ENCODE results near the gene FBXO22. TPM values are rescaled to one million over a fixed set of nuclear protein-coding genes. Genes with fewer than 3 reads are reported as not detected.
"Not testable (repeated sequence)": the region's sequence is repeated elsewhere in the genome, so short reads cannot be mapped to it uniquely, and the experiment has no call there.

FBXO22 gene
- total RNA-seq, 1 donor: 45.8 TPM

DNA sequence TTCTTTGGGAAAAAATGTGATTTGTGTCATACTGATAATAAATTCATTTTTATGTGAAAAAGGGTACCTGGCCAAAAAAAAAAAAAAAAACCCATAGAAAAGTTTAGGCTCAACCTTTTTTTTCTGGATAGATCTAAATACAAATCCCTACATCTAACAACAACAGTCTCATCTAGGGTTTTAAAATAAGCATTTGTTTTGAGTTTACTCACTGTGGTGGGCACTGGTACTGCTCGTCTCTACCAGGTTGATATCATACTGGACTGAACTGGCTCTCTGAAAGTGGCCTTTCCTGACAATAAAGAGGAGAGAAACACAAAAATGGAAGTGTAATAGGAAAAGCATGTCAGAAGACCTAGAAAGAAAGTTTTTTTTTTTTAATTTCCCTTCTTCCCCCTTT lies 52.0 kb downstream of the FBXO22 start:
- no peak for DNase-seq (ENCODE audit: low read depth)
- TF ChIP-seq, protein P1, sequence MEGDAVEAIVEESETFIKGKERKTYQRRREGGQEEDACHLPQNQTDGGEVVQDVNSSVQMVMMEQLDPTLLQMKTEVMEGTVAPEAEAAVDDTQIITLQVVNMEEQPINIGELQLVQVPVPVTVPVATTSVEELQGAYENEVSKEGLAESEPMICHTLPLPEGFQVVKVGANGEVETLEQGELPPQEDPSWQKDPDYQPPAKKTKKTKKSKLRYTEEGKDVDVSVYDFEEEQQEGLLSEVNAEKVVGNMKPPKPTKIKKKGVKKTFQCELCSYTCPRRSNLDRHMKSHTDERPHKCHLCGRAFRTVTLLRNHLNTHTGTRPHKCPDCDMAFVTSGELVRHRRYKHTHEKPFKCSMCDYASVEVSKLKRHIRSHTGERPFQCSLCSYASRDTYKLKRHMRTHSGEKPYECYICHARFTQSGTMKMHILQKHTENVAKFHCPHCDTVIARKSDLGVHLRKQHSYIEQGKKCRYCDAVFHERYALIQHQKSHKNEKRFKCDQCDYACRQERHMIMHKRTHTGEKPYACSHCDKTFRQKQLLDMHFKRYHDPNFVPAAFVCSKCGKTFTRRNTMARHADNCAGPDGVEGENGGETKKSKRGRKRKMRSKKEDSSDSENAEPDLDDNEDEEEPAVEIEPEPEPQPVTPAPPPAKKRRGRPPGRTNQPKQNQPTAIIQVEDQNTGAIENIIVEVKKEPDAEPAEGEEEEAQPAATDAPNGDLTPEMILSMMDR (IDR thresholded peaks at IDR 0.05; ENCODE audit: insufficient read depth, low read depth, low read length): no peak
- no peak overlapping the region for H3K4me3 ChIP-seq (ENCODE audit: low read depth, low read length)

DNA sequence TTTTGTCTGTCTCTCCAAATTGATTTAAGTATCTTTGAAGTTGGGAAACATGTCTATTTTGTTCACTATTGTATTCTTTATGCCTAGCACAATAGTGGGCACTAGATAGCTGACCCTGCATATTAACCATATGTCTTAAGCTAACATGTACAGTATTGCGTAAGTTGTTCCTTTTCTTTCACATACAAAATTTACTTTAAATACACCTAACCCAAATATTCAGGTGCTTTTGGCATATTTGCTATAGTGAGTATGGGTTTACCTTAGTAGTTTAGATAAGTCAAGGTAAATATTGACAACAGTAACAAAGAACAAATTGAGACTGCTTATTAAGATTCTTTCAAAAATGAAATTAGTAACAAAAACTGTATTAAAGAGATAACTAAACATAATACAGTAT lies 57.7 kb downstream of the FBXO22 start:
- no peak for DNase-seq (ENCODE audit: low read depth)
- TF ChIP-seq, protein P1 (IDR thresholded peaks at IDR 0.05; ENCODE audit: insufficient read depth, low read depth, low read length): no peak
- no peak overlapping the region for H3K4me3 ChIP-seq (ENCODE audit: low read depth, low read length)

DNA sequence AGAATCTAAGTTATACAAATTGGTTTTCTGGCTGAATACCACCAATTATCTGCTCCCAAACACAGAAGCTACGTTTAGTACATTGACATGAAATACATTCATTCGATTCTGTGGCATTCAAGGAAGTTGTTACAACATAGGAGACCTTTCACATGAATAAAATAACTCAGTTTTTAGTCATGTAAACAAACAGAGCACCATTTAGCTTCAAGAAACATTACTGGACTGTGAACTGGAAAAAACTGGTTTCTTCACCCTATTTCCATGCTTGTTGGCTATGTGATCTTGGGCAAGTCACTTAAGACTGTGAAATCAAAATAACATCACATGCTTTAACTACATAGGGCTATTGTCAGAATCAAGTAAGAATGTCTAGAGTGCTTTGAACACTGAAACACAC lies 62.4 kb downstream of the FBXO22 start:
- H3K4me3 ChIP-seq (ENCODE audit: low read depth, low read length): no peak overlapping the region
- DNase-seq (ENCODE audit: low read depth): peak; percentile 76
- TF ChIP-seq, protein P1 (IDR thresholded peaks at IDR 0.05; ENCODE audit: insufficient read depth, low read depth, low read length): no peak

DNA sequence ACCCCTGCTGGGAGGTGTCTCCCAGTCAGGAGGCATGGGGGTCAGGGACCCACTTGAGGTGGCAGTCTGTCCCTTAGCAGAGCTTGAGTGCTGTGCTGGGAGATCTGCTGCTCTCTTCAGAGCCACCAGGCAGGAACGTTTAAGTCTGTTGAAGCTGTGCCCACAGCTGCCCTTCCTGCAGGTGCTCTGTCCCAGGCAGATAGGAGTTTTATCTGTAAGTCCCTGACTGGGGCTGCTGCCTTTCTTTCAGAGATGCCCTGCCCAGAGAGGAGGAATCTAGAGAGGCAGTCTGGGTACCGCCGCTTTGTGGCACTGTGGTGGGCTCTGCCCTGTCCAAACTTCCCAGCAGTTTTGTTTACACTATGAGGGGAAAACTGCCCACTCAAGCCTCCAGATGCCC lies 73.1 kb downstream of the FBXO22 start:
- not testable (repeated sequence) for H3K4me3 ChIP-seq (ENCODE audit: low read depth, low read length); DNase-seq (ENCODE audit: low read depth)

DNA sequence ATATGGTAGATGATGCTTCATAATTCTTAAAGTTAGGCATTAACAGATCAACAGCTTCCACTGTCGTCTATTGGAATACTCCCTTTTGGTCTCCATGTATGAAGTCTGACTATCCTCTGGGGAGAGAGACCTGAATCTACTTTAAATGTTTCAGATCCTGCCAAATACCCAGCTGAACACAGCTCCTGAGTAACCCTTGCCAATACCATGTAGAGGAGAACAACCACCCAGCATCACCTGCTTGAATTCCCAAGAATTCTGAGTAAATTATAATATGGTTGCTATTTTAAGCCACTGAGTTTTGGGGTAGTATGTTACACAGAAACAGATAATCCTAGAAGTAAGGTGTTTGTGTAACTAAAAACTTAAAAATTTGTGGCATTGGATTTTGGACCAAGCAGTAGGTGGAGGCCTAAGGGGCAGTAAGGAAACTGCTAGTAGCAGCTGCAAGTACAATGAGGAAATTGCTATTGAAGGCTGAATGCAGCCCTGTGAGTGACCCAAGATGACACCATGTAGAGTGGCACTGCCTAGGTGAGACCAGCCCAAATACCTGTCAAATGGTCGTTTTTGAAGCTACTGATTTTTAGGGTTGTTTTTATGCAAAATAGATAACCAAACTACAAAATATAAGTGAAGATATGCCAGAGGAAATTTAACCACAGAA lies 77.6 kb downstream of the FBXO22 start:
- TF ChIP-seq, protein P1 (IDR thresholded peaks at IDR 0.05; ENCODE audit: insufficient read depth, low read depth, low read length): no peak
- no peak for DNase-seq (ENCODE audit: low read depth)
- no peak overlapping the region for H3K4me3 ChIP-seq (ENCODE audit: low read depth, low read length)

DNA sequence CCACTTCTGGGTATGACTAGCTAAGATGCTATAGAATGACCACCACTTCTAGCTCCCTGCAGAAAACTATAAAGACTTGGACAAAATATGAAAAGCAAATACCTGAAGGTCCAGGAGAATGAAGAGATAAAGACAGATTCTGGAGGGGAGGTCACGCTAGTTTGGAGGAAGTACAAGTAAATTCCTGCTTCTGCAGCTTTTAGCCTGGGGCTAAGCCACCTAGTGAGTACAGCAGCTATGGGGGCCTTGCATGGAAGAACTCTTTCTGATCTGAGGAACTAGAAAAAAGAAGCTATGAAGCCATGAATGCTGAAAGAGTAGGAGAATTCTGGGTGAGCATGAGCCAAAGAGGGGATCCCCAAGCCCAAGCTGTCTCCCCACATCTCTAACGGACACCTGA lies 78.8 kb downstream of the FBXO22 start:
- DNase-seq (ENCODE audit: low read depth): no peak
- TF ChIP-seq, protein P1 (IDR thresholded peaks at IDR 0.05; ENCODE audit: insufficient read depth, low read depth, low read length): no peak
- no peak overlapping the region for H3K4me3 ChIP-seq (ENCODE audit: low read depth, low read length)

DNA sequence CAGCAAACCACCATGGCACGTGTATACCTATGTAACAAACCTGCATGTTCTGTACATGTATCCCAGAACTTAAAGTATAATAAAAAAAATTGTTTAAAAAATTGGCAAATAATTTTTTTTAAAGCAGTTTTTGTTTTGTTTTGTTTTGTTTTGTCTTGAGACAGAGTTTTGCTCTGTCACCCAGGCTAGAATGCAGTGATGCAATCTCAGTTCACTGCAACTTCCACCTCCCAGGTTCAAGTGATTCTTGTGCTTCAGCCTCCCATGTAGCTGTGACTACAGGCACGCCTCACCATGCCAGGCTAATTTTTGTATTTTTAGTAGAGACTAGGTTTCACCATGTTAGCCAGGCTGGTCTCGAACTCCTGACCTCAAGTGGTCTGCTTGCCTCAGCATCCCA lies 81.0 kb downstream of the FBXO22 start:
- not testable (repeated sequence) for H3K4me3 ChIP-seq (ENCODE audit: low read depth, low read length); DNase-seq (ENCODE audit: low read depth)

DNA sequence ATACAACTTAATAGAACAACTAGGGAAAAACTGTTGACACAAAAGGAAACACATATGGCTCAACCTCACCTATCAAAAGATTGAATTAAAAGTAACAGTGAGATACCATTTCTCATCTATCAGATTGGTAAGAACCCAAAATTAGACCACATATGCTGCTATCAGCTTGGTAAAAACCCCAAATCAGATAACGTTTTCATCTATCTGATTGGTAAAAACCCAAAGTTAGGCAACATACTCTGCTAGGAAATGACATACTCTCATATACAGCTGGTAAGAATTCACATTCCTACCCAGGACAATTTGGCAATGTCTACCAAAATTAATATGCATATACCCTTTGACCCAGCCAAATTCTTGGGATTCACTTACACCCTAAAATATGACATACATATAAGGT lies 82.3 kb downstream of the FBXO22 start:
- no peak overlapping the region for H3K4me3 ChIP-seq (ENCODE audit: low read depth, low read length)
- peak; percentile 44 for DNase-seq (ENCODE audit: low read depth)
- TF ChIP-seq, protein P1 (IDR thresholded peaks at IDR 0.05; ENCODE audit: insufficient read depth, low read depth, low read length): no peak
